Ascending aorta (tissue), 2 donors: ENCODE data around the gene SEC24D. TPM values are rescaled to one million over a fixed set of nuclear protein-coding genes. Genes with fewer than 3 reads are reported as not detected.
A peak's percentile ranks its signal among the peaks of the same experiment; 100 is the strongest.

ENCODE experiments used
- DNase-seq, 2 donors: peaks; one replicate each; pipeline ENCODE4 v3.0.0-alpha.2; 2019; ENCODE audit warnings: low spot score in 2 of 2
- H3K27ac ChIP-seq, 2 donors: fragments of 200-600 bp; sonication (generic); one replicate each; pipeline ENCODE4 v1.5.1; 2016 to 2017; ENCODE audit warnings: mild to moderate bottlenecking in 1 of 2
- H3K27me3 ChIP-seq: fragments of 200-600 bp; sonication (generic); one replicate; pipeline ENCODE4 v1.5.1; 2017
- H3K36me3 ChIP-seq, 2 donors: fragments of 200-600 bp; sonication (generic); one replicate each; pipeline ENCODE4 v1.5.1; 2016
- H3K4me1 ChIP-seq, 2 donors: fragments of 200-600 bp; sonication (generic); one replicate each; pipeline ENCODE4 v1.5.1; 2016 to 2017; ENCODE audit warnings: mild to moderate bottlenecking in 1 of 2
- H3K4me3 ChIP-seq, 2 donors: fragments of 200-600 bp; sonication (generic); one replicate each; pipeline ENCODE4 v1.5.1; 2016 to 2017; ENCODE audit warnings: mild to moderate bottlenecking in 1 of 2
- H3K9me3 ChIP-seq, 2 donors: fragments of 200-600 bp; sonication (generic); one replicate each; pipeline ENCODE4 v1.5.1; 2016
- intact Hi-C: fragments of 100-400 bp; cut with DNase I; formaldehyde crosslinking; loops from one replicate; pipeline ENCODE4 v1.15.1; 2023
- total RNA-seq: library from RNA; depleted of rRNA; stranded (reverse); fragments of >200 nt; gene quantifications from one replicate; pipeline ENCODE4 v1.1.0, GENCODE V29; 2016
- TF ChIP-seq, protein P1 (sequence below), 3 experiments: fragments of 200-600 bp in 2 of 3; fragments of 450-650 bp in 1 of 3; sonication (generic) in 2 of 3; IDR thresholded peaks; one replicate each; pipeline ENCODE4 v1.5.1; 2016 to 2019; ENCODE audit warnings: antibody characterized with exemption in 3 of 3, mild to moderate bottlenecking in 1 of 3, moderate library complexity in 1 of 3

The SEC24D gene
- total RNA-seq, 1 donor from 2014 or later = 108 TPM

DNA sequence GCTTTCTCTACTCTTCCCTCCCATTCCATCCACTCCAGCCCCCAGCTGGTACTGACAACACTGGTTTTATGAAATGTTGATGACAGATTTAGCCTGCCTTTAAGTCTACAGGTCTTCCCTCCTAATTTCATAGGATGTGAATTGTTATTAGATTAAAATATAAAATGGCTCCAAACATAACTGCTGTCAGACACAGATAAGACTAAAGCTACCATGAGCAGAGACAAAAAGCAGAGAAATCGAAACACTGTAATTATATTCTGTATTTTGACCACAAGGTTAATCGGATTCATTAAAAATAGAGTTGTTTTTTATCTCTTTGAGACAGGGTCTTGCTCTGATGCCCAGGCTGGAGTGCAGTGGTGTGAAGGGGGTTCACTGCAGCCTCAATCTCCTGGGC is 28.3 kb downstream of the SEC24D start:
- no peak for DNase-seq
- H3K4me1 ChIP-seq = peaks cover 0 to 5% of the 10 kb centered on the region in 2 donors
- H3K4me3 ChIP-seq = no peak overlapping the region
- H3K27me3 ChIP-seq = no peaks in the 10 kb centered on the region
- intact Hi-C loops = no loop called here
- H3K9me3 ChIP-seq = no peaks in the 10 kb centered on the region
- H3K27ac ChIP-seq = peak overlapping the region in 1 of 2 donors; percentile 34
- TF ChIP-seq, protein P1, sequence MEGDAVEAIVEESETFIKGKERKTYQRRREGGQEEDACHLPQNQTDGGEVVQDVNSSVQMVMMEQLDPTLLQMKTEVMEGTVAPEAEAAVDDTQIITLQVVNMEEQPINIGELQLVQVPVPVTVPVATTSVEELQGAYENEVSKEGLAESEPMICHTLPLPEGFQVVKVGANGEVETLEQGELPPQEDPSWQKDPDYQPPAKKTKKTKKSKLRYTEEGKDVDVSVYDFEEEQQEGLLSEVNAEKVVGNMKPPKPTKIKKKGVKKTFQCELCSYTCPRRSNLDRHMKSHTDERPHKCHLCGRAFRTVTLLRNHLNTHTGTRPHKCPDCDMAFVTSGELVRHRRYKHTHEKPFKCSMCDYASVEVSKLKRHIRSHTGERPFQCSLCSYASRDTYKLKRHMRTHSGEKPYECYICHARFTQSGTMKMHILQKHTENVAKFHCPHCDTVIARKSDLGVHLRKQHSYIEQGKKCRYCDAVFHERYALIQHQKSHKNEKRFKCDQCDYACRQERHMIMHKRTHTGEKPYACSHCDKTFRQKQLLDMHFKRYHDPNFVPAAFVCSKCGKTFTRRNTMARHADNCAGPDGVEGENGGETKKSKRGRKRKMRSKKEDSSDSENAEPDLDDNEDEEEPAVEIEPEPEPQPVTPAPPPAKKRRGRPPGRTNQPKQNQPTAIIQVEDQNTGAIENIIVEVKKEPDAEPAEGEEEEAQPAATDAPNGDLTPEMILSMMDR (IDR thresholded peaks at IDR 0.05) = no peak
- peaks cover 44 to 72% of the 10 kb centered on the region in 2 donors for H3K36me3 ChIP-seq

DNA sequence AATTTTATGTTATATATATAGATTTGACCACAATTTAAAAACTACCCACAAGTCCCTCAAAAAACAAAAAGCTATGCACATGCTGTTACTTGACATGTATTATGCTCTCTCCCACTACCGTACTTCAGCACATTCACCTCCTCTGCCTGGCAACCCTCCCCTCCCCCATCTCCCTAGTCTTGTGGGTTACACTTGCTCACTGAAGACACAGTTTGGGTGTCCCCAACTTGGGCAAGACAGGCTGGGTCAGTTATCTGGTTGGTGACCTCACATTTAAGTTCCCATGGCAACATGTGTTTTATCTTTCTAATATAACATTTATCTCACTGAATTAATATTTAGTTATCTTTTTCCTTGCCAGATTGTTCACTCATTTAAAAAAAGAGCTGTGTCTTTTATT is 32.7 kb downstream of the SEC24D start:
- TF ChIP-seq, protein P1 (IDR thresholded peaks at IDR 0.05) = no peak
- DNase-seq = no peak
- intact Hi-C loops = no loop called here
- no peak overlapping the region for H3K27ac ChIP-seq
- H3K9me3 ChIP-seq = no peaks in the 10 kb centered on the region
- no peaks in the 10 kb centered on the region for H3K4me1 ChIP-seq
- H3K36me3 ChIP-seq = peaks cover 53 to 54% of the 10 kb centered on the region in 2 donors
- H3K4me3 ChIP-seq = no peak overlapping the region
- no peaks in the 10 kb centered on the region for H3K27me3 ChIP-seq

DNA sequence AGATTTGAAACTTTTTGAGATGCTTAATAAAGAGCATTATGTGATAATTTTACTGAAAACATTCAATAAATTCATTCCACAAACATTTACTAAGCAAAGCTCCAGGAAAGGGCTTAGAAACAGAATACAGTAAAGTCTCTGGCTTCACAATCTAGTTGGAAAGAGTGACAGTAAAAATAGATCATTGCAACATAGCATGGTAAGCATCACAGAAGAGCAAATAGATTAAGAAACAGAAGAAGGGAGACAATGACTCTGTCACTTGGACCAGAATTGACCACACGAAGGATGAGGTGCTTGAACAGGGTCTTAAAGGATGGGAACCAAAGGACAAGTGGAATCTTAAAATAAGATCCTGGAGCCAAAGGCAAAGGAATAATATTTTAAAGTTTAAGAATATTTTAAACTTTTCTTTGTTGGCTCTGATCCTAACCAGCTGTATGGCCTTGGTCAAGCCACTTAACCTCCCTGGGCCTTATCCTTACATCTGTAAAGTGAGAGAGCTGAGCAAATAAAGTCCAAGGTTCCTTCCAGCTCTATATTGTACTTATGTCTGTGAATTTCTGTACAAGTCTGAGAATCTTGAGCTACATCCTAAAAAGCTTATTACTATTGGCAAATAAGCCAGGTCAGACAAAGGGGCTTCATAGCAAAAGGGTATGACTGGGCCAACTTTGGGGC is 33.9 kb downstream of the SEC24D start:
- intact Hi-C loops = no loop called here
- no peak for DNase-seq
- TF ChIP-seq, protein P1 (IDR thresholded peaks at IDR 0.05) = no peak
- Histone ChIP-seq H3K27ac (no peak overlapping the region), H3K27me3 (no peaks in the 10 kb centered on the region), H3K9me3 (no peaks in the 10 kb centered on the region), H3K4me3 (no peak overlapping the region), H3K36me3 (peaks cover 56 to 59% of the 10 kb centered on the region in 2 donors), H3K4me1 (no peaks in the 10 kb centered on the region)

DNA sequence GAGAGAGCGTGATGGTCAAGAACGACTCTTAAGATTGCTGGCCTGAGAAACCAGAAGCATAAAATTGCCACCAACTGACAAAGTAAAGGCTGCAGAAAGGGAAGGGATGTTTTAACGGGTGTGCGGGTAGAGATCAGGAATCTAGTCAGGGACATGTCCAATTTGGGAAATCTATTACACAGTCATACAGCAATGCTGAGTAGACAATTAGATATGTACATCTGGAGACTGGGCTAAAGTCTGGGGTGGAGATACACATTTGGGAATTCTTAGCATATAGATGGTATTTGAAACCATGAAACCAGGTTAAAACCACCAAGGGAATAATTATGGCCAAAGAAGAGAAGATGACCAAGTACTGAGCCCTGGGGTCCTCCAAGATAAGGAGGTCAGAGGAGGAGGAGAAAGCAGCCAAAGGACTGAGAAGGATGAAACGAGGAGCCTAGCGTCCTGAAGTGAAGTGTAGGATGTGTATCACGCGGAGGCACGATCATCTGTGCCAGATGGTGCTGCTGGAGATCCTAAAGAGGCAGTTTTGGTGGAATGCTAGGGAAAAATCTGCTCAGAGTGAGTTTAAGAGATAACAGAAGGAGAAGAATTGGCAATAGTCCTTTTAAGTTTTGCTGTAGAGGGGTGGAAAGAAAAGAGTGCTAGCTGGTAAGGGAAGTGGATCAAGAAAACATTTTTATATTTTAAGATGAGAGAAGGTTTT is 36.5 kb downstream of the SEC24D start:
- H3K27me3 ChIP-seq = no peaks in the 10 kb centered on the region
- no peak for DNase-seq
- intact Hi-C loops = no loop called here
- TF ChIP-seq, protein P1 (IDR thresholded peaks at IDR 0.05) = no peak
- H3K4me3 ChIP-seq = no peak overlapping the region
- no peak overlapping the region for H3K27ac ChIP-seq
- H3K9me3 ChIP-seq = no peaks in the 10 kb centered on the region
- no peaks in the 10 kb centered on the region for H3K4me1 ChIP-seq
- H3K36me3 ChIP-seq = peaks cover 53 to 55% of the 10 kb centered on the region in 2 donors

DNA sequence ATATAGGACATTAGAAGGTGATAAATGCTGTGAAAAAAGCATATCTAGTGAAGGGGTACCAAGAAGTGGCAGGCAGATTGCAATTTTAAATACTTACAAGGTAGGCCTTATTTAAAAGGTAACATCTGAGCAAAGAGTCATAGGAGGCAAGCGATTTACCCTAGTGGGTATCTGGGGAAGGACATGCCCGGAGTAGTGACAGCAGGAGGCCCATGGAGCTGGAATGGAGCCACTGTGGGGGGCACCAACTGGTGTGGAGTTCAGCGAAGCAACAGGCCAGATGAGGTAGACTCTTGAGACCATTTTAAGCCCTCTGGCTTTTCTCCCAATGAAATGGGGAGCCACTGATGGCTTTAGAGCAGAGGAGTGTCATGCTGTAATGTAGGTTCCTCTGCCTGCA is 37.3 kb downstream of the SEC24D start:
- Histone ChIP-seq H3K4me3 (no peak overlapping the region), H3K4me1 (no peaks in the 10 kb centered on the region), H3K27me3 (no peaks in the 10 kb centered on the region), H3K27ac (no peak overlapping the region), H3K36me3 (peaks cover 50 to 59% of the 10 kb centered on the region in 2 donors), H3K9me3 (no peaks in the 10 kb centered on the region)
- DNase-seq = no peak
- intact Hi-C loops = no loop called here
- TF ChIP-seq, protein P1 (IDR thresholded peaks at IDR 0.05) = no peak
